Stimulated activated CD8-positive, alpha-beta memory T cell treated with anti-CD3 and anti-CD28 coated beads, Interleukin-7, amount 100 ng/mL, for 24 hours (primary cell): ENCODE measurements around the gene ABCC1.
"Not testable (repeated sequence)": the region's sequence is repeated elsewhere in the genome, so short reads cannot be mapped to it uniquely, and the experiment has no call there.

Source experiments
- DNase-seq: peaks from one replicate; pipeline ENCODE4 v3.0.0-alpha.2; 2020; ENCODE audit warnings: low read depth

Gene ABCC1

DNA sequence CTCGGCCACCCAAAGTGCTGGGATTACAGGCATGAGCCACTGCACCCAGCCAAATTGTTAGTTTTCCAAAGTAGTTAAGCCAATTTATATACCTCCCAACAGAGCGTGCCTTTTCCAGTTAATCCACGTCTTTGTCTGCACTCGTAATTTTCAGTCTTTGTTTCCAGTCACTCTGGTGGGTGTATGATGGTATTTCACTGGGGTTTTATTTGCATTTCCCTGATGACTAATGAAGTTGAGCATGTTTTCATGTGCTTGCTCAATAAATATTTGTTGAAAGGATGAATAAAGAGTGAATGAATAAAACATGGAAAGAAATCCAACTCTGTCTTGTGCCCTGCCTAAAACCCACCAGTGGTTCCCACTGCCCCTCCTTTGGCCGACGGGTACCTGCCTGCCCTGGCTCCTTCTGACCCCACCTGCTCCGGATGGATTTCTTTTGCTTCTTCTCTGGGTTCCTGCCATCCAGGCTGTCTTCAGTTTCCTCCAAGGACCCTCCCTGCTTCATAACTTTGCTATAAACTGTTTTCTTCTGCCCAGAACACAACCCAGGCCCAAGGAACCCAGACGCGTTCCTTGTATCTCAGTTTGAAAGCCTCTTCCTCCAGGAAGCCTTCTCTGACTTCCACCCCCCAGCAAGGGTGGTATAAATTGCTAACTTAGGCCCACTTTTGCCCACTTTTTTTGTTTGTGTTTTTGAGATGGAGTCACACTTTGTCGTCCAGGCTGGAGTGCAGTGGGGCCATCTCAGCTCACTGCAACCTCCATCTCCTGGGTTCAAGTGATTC lies 3.0 kb upstream of the ABCC1 start:
- DNase-seq = no peak

DNA sequence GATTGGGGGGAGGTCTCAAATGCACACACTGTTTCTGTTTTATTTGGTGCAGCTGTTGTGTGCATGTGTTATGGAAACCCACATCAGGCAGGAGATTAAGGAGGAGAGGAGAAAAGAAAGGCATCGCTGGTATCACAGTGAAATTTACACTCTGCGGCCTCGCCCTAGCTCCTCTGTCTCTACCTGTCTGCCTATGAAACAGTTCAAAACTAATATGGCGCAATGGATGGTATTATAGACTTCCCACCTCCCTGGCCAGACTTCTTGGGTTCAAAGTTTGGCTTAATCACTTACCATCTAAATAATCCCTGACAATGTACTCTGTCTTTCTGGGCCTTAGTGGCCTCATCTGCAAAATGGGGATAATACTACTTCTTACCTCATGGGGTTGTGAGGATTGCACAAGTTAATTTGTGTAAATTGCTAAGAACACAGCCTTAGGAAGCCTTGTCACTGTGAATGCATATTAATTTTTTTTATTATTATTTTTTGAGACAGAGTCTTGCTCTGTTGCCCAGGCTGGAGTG lies 1.4 kb upstream of the ABCC1 start:
- DNase-seq = no peak

DNA sequence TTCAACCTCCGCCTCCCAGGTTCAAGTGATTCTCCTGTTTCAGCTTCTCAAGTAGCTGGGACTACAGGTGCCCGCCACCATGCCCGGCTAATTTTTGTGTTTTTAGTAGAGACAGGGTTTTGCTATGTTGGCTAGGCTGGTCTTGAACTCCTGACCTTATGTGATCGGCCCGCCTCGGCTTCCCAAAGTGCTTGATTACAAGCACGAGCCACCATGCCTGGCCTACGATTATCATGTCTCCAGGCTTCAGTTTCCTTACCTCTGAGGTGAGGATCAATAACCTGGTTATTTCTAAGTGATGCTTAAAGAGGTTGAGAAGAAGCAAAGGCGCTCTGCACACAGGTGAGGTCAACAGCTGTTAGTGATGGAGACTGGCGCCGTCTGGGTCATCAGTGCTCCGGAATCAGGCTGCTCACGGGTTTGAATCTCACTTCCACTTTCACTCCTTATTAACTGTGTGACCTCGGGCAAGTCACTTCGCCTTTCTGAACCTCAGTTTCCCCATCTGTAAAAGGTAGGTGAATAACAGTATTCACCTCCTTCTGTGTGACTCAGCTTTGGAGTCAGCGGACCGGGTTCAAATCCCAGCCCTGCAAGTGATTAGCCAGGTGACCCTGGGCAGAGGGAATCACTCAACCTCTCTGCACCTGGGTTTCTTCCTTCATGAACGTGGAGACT lies 745 bp upstream of the ABCC1 start:
- no peak for DNase-seq

DNA sequence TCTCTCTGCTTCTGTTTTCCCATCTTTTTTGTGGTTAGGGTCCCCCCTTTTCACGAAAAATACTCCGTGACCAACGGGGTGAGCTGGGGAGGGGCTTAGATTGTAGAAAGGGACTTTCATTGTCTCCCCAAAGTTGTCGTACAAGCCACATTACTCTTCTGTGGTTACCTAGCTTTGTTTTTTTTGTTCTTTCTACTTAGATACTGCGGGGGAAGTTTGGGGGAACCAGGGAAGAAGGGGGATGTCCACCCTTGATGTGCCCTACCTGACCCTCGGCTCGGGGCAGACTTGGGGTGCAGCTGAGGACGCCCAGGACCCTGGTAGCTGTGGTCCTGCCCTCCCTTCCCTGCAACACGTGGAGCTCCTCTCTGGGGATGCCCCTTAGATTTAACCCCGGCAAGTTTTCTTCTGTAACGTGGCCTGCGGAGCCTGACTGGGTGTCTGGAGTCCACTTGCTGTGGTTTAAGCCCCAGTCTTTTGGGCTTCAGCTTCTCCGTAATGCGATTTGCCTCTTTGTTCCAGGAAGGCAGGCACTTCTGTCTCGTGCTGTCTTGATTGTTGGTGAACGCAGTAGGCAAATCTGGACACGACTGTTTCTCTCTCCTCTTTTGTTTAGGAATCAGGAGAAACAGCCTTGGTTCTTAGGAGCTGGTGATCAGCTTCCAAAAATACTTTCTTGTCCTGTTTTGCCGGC lies 892 bp downstream of the ABCC1 start:
- DNase-seq = no peak

DNA sequence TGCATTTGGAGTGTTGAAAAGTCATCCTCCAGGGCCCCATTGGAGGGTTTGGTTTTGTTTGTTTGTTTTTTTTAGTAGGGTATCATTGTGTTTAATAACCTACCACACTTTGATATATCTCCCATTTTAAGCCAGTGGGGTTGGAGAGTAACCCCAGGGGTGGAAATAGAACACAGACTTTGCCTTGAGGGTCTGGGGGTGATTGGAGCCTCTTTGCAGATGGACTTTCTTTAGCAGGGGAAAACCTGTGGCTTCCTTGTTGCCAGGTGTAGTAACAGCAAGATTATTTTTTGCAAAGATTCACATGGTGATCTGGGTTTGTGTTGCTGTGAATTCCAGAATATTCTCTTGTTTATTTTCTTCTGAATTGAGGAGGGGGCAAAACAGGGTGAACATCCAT lies 1.5 kb downstream of the ABCC1 start:
- no peak for DNase-seq

DNA sequence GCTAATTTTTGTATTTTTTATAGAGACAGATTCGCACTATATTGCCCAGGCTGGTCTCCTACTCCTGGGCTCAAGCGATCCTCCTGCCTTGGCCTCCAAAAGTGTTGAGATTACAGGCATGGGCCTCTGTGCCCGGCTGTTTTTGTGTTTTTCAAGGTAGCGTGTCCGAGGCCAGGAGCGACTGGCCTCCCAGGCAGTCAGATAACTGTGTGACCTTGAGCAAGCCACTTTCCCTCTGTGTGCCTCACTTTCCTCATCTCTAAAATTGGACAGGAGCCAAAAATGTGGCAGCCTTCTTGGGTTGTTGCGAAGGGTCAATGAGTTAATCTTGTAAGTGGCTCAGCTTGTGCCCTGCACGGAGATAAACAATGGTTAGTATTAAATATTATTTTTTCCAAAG lies 2.4 kb downstream of the ABCC1 start:
- DNase-seq = no peak

DNA sequence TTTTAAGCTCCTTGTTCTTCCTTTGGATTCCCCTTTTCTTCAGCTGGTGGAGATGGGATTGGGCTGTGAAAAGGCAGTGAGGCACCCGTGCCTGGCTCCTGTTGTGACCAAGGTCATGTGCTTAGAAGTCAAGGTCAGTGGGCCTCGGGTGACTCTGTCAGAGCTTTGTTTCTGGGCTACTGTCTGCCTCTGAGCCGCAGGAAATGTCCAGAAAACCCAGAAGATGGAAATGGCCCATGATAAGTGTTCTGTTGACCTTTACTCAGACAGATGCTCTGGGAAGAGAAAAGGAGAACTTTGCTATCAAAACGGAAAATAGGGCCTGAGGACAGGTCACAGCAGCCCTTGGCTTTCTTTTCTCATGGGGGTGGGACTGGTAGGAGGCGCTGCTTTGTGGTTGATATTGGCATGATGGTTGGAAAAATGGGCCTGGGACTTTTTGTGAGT lies 2.9 kb downstream of the ABCC1 start:
- no peak for DNase-seq

DNA sequence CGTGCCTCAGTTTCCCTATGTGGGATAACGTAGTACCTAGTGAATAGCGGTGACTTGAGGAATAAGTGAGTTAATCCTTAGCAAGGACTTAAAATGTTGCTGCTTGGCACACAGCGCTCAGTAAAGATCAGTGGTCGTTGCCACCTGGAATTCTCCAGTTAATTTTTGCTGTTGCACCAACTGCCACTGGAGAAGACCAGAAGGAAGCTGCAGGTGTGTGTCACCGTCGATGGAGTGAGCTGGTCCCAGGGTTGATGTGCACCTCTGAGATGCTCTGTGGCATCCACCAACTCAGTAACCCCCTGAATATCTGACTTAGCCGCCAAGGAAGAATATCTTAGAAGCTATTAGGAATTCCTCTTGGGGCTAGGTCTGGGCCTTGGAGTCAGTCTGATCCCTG lies 4.1 kb downstream of the ABCC1 start:
- DNase-seq = no peak

DNA sequence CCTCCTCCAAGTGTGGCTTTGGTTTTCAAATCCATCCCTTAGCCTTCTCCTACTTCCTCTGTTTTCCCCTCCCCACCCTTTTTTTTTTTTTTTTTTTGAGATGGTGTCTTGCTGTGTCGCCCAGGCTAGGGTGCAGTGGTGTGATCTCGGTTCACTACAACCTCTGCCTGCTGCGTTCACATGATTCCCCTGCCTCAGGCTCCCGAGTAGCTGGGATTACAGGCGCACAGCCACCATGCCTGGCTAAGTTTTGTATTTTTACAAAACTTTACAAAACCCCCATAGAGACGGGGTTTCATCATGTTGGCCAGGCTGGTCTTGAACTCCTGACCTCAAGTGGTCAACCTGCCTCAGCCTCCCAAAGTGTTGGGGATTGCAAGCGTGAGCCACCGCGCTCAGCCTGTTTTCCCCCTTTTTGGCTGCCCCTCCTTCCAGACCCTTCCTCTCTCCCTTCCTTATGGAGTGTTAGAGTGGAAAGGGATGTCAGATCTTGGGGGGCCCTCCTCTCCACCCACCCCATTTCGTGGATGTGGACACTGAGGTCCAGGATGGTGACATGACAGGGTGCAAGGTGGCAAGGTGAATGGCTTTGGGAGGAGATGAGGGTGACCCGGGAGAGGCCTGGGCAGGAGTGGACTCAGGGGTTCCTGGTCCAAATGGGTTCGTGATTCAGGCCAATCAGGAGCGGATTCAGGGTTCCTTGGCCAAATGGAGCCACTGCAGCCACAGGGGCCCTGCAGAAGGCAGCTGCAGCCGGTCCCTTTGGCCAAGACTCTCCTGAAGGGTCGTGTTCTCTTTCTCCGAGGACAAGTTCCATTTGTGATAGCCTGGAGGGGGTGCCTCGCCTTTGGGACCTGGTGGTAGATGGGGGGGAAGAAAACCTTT lies 4.8 kb downstream of the ABCC1 start:
- DNase-seq = no peak

DNA sequence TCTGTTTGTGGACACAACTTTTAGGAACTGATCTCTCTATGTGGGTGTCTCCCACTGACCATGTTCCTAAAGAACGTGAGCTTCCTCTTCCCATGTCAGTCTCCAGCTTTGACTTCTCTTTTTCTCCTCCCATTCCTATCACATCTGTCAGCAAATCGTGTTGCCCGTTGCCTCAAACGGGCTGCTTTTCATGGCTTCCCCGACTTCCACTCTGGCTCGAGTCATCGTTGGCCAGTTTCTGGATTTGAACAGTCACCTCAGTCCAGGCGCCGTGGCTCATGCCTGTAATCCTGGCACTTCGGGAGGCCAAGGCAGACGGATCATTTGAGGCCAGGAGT lies 5.4 kb downstream of the ABCC1 start:
- DNase-seq = no peak

DNA sequence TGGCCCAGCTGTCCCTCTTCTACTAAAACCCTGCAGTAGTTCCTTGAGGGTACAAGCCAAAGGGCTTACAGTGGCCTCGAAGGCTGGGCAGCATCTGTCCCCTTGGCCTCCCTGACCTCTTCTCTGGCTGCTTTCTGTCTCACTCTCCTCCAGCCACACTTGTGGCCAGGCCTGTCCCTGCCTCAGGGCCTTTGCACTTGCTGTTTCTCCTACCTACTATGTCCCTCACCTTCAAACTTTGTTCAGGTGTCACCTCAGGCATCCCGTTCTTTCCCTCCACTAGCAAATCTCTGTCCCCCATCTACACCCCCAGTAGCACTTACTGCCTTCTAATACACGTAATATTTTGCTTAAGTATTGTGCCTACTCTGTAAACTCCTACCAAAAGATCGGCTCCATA lies 6.0 kb downstream of the ABCC1 start:
- no peak for DNase-seq

DNA sequence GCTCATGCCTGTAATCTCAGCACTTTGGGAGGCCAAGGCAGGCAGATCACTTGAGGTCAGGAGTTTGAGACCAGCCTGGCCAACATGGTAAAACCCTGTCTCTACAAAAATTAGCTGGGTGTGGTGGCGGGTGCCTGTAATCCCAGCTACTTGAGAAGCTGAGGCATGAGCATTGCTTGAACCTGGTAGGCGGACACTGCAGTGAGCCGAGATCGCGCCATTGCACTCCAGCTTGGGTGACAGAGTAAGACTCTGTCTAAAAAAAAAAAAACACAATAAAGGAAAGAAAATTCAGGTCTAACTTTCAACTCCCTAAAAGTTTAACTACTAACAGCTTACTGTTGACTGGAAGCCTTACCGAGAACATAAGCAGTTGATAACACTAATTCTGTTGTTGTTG lies 6.7 kb downstream of the ABCC1 start:
- DNase-seq = not testable (repeated sequence)

DNA sequence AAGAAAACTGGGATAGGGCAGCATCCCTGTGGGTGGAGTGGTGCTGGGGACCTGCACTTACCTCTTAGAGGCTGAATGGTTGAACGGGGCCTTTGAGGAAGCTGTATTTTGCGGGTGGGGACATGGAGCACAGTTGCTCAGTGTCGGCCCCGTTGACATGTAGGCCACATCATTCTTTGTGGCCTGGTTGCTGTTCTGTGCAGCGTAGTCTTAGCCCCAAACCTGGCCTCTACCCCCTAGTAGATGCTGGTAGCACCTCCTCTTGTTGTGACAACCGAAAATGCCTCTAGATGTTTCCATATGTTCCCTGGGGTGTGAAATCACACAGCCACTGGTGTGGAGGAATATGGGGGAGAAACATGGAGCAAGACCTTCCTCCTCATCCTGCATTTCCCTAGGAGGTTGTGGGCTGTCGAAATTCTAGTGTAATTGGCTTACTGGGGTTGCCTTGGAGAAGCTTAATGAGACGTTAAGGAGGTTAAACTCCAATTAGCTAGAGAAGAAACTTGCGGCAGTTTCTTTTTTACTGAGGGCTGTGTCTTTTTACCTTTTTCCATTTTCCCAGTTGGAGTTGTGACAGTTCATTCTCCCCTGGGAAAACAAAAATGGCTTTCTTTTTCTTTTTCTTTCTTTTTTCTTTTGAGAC lies 9.4 kb downstream of the ABCC1 start:
- DNase-seq = no peak

DNA sequence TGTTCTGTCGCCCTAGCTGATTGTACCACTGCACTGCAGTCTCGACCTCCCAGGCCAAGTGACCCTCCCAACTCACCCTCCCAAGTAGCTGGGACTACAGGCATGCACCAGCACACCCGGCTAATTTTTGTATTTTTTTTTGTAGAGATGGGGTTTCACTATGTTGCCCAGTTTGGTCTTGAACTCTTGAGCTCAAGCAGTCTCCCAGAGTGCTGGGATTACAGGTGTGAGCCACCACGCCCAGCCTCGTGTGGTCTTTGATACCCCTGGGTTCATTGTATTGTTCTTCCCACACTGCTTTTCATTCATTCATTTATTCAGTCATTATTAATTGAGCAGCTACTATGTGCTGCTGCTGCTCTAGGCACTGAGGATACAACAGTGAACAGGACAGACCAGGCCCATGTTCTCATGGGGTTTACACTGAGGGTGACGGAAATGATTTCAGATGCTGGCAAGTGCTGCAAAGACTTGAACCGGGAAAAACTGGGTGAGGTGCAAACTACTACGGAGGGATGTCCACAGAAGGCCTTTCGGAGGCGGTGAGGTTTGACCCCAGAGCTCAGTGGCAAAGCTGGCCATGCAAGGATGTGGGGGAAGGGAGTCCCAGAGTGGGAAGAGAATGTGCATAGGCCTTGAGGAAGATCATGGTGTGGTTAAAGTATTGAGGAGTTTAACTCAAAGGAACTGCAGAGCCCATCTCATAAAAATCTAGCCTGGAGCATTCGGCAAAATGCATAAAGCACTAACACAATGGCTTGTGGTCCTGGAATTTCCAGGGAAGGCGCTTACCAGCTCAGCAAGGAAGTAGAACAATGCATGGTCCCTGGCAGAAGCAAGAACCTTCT lies 10.9 kb downstream of the ABCC1 start:
- DNase-seq = no peak

DNA sequence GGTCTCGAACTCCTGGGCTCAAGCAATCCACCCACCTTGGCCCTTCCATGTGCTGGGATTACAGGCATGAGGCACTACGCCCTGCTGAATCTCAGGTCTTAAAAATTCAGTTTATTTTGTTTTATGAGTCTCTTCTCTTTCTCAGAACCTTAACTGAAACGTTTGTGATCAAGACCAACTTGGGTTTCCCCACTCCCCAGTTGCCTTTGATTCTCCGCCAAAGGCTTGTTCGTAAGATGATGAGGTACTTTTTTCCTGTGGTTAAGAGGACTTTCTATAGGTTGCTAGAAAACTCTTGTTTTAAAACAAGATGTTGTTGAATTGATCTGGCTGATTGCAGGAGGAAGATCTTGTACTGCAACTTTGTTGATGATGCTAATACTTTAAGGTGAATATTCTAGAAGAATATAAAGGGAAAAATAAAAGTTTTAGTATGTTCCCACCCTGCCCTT lies 11.7 kb downstream of the ABCC1 start:
- no peak for DNase-seq

DNA sequence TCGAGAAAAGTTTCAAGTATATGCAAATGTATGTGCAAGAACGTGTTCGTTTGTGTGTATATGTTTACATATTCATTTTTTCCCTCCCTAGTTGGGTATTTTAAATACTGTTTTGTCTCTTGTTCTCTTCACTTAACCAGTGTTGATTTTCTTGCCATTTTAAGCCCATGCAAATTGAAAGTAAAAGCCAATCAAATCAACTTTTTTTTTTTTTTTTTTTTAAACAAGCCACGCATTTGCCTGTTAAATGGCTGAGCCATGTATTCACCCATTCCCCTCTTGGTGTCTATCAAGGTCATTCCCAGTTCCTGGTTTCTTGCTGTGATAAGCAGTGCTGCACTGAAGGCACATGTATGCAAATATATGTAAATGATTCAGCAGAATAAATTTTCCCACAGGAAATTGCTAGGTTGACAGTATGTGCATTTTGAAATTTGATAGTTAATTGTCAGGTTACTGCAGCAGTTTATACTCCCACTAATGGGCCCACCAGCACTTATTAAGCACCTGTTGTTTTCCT lies 12.2 kb downstream of the ABCC1 start:
- DNase-seq = no peak

DNA sequence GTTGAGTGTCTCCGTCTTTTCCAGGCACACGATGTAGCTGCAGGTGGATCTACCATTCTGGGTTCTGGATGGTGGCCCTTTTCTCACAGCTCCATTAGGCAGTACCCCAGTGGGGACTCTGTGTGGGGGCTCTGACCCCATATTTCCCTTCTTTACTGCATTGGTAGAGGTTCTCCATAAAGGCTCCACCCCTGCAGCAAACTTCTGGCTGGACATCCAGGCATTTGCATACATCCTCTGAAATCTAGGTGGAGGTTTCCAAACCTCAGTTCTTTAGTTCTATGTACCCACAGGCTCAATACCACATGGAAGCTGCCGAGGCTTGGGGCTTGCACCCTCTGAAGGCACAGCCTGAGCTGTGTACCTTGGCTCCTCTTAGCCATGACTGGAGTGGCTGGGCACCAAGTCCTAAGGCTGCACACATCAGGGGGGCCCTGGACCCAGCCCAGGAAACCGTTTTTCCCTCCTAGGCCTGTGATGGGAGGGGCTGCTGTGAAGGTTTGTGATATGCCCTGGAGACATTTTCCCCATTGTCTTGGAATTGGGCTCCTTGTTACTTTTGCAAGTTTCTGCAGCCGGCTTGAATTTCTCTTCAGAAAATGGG lies 14.0 kb downstream of the ABCC1 start:
- no peak for DNase-seq

DNA sequence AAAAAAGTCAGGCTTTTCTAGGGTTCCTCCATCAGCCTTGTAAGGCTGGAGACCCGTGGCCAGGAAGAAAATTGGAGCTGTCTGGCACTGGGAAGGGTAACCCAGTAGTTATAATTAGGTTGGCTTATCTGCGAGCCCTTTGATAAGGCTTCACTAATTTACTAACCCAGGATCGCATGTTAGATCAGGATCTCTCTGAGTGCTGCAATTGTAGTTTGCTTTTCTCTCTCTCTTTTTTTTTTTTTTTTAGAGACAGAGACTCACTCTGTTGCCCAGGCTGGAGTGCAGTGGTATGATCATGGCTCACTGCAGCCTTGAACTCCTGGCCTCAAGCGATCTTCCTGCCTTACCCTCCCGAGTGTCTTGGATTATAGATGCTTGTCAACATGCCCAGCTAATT lies 17.0 kb downstream of the ABCC1 start:
- no peak for DNase-seq

DNA sequence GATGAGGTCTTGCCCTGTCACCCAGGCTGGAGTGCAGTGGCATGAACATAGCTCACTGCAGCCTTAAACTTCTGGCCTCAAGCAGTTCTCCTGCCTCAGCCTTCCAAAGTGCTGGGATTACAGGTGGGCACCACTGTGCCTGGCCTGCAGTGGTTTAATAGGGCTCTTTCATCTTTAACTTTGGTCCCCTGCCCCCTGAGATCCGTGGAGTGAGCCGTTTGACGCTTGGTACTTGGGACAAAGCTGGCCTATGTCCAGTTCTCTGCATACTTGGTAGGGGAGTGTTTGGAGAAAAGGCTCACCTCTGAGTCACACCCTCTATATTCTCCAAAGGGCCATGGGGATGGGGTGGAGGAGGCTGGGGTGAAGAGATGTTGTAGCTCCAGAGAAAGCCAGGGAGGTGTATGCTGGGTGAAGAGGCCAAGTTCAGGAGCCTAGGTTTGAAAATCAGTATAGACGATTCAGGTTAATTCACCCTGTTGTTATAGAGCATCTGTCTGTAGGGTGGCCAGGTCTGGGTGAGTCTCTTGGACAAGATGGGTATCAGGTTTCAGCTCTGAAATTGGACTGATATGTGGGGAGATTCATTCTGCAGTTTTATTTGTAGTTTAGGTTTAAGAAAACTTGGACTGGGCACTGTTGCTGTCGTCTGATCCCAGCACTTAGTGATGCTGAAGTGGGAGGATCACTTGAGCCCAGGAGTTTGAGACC lies 17.6 kb downstream of the ABCC1 start:
- no peak for DNase-seq
